Cardiac septum (tissue), 1 donor: ENCODE results near the gene MYO1D. TPM values are rescaled to one million over a fixed set of nuclear protein-coding genes. Genes with fewer than 3 reads are reported as not detected.

Experiments used
- DNase-seq: peaks from one replicate; pipeline ENCODE4 v3.0.0-alpha.2; 2020; ENCODE audit warnings: low spot score
- intact Hi-C: fragments of 100-400 bp; cut with DNase I; formaldehyde crosslinking; loops from one replicate; pipeline ENCODE4 v1.14.0; 2022
- total RNA-seq: library from RNA; stranded (reverse); fragmentation: NEBNext Ultra II Directional; extraction: Animal tissue kit (Norgen Biotek cat#: 25700); gene quantifications from one replicate; pipeline ENCODE4 v1.2.1, GENCODE V29; 2021
- donor health status: DM: no; HTN: no; CAD: no.

The MYO1D gene
- total RNA-seq, 1 donor from 2014 or later = 18.9 TPM

GRCh38 chr17:32445971-32446370, 431.0 kb downstream of the MYO1D start:
- intact Hi-C loops = no loop called here
- no peak for DNase-seq

DNA sequence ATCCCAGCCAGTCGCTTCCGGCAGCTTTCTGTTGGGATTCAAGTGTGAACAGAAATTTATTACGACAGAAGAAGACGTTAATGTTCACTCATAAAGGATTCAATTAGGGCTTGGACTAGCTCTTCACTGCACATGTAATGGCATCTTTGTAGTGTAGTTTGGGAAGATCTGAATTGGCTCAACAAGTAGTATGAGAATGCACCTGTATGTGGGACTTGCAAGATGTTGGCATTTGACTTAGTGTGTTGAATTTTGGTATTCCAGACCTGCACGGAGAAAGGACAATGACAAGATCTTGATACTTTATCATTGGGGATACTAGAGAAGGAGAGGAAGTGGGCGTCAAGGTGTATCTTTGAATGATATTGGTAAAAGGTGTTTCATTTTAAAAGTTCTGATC, 431.4 kb downstream of the MYO1D start:
- intact Hi-C loops = no loop called here
- no peak for DNase-seq

DNA sequence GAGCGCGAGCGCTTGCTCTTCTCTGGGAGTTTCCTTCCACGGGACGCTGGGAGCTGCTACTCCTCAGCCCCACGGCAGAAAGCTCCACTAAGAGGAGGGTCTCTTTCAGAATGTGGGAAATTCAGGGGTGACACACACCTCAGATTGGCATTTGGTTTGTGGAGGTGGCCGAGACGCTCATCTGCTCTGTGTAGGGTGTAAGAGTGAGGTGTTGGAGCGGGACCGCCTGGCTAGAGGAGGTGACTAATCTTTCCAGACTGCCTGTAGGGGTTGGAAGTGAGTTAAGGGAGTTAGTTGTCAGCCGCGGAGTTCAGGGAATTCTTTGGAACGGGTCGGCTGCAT, 431.9 kb downstream of the MYO1D start:
- intact Hi-C loops = no loop called here
- no peak for DNase-seq

GRCh38 chr17:32444301-32445073, 432.4 kb downstream of the MYO1D start, which contains the start of gene PSMD11:
TSS of gene PSMD11 (plus strand) at chr17:32444510. CDS start at chr17:32444524, 14 bp downstream.
- peak; percentile 98 for DNase-seq
- intact Hi-C loops = no loop called here

GRCh38 chr17:32443827-32444300, 433.1 kb downstream of the MYO1D start:
- no peak for DNase-seq
- intact Hi-C loops = no loop called here

Other genes with a start within 250 kb of the MYO1D start
- 12.9 TPM for gene TMEM98, start 51.0 kb upstream of the MYO1D start, total RNA-seq
- not detected for gene SPACA3, start 114.7 kb upstream of the MYO1D start, total RNA-seq